HG02885 (cell line): ENCODE data around the gene LYSET.
"Not testable (repeated sequence)": the region's sequence is repeated elsewhere in the genome, so short reads cannot be mapped to it uniquely, and the experiment has no call there.

ENCODE experiments used
- ATAC-seq: cut with Tn5 transposase; IDR thresholded peaks from one replicate; pipeline ENCODE4 v1.9.1; 2021; ENCODE audit warnings: mild to moderate bottlenecking; ENCODE audit not compliant: unreplicated experiment, poor library complexity

LYSET gene

DNA sequence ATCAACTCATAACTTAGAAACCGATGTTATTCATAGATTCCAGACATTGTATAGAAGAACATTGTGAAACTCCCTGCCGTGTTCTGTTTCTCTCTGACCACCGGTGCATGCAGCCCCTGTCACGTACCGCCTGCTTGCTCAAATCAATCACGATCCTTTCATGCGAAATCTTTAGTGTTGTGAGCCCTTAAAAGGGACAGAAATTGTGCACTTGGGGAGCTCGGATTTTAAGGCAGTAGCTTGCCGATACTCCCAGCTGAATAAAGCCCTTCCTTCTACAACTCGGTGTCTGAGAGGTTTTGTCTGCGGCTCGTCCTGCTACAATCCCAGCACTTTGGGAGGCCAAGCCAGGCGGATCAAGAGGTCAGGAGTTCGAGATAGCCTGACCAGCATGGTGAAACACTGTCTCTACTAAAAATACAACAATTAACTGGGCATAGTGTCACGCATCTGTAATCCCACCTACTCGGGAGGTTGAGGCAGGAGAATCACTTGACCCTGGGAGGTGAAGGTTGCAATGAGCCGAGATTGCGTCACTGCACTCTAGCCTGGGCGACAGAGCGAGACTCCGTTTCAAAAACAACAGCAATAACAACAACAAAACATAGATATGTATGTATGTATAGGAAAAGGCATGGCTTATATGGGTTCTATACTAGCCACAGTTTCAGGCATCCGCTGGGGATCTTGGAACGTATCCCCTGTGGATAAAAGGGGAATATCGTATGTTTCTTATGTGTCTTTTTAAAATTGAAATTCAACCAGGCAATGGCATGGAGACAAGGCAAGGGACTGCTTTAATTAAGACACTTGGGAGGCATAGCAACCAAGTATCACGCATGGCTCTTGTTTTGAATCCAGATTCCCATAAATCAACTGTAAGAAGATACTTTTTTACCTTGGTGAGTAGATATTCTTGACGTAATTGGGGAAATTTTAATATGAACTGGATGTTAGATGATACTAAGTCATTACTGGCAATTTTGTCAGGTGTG, 19.5 kb upstream of the LYSET start:
- not testable (repeated sequence) for ATAC-seq

- not testable (repeated sequence) for ATAC-seq
Observed at GRCh38 chr14:93168610-93169009, 16.5 kb upstream of the LYSET start.

DNA sequence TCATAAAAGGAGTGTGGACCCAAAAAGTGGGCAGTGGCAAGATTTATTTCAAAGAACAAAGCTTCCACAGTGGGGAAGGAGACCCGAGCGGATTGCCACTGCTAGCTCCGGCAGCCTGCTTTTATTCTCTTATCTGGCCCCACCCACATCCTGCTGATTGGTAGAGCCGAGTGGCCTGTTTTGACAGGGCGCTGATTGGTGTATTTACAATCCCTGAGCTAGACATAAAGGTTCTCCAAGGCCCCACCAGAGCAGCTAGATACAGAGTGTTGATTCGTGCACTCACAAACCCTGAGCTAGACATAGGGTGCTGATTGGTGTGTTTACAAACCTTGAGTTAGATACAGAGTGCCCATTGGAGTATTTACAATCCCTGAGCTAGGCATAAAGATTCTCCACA, 15.5 kb upstream of the LYSET start:
- not testable (repeated sequence) for ATAC-seq

DNA sequence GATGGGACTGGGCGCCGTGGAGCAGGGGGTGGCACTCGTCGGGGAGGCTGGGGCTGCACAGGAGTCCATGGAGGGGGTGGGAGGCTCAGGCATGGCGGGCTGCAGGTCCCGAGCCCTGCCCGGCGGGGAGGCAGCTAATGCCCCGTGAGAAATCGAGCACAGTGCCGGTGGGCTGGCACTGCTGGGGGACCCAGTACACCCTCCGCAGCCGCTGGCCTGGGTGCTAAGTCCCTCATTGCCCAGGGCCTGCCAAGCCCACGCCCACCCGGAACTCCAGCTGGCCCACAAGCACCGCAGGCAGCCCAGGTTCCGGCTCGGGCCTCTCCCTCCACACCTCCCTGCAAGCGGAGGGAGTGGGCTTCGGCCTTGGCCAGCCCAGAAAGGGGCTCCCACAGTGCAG, 15.0 kb upstream of the LYSET start:
- ATAC-seq: not testable (repeated sequence)

GRCh38 chr14:93171376-93171775, 13.7 kb upstream of the LYSET start:
- ATAC-seq: no peak

DNA sequence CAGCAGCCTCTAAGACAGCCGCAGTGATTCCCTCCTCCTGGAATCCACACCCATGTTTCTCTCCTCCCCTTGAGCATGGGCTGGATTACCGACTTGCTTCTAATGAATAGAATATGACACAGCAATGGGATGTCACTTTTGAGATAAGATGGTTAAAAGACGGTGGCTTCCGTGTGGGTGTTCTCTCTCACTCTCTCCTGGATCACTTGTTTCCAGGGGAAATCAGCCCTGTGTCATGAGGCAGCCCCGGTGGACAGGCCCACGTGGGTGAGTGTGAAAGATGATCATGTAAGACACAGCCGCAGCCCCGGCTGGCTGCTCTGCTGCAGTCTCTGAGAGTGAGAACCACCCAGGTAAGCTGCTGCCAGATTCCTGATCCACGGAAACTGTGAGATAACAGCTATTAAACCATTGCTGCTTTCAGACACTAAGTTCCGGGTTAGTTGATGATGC, 11.1 kb upstream of the LYSET start:
- no peak for ATAC-seq

DNA sequence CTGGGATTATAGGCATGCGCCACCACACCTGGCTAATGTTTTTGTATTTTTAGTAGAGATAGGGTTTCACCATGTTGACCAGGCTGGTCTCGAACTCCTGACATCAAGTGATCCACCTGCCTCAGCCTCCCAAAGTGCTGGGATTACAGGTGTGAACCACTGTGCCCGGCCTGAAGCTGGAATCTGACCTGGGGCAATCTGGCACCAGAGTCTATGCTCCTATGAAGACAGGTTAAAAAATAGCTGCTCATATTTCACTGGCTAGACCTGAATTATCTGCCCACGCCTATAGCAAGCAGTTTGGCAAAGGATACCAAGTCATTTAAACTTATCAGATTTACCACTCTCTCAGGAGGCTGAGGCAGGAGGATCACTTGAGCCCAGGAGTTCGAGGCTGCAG, 10.4 kb upstream of the LYSET start:
- ATAC-seq: not testable (repeated sequence)

DNA sequence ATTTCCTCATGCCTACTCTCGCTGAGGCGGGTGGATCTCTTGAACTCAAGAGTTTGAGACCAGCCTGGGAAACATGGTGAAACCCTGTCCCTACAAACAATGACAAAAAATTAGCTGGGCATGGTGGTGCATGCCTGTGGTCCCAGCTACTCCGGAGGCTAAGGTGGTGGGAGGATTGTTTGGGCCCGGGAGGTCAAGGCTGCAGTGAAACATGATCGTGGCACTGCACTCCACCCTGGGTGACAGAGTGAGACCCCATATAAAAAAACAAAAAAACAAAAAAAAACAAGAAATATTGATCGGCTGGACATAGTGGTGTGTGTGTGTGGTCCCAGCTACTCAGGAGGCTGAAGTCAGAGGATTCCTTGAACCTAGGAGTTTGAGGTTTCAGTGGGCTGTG, 9.6 kb upstream of the LYSET start:
- no peak for ATAC-seq

- ATAC-seq: no peak
Observed at GRCh38 chr14:93183596-93184317, 1.4 kb upstream of the LYSET start.

GRCh38 chr14:93185349-93185720, 218 bp downstream of the LYSET start:
- ATAC-seq: no peak

DNA sequence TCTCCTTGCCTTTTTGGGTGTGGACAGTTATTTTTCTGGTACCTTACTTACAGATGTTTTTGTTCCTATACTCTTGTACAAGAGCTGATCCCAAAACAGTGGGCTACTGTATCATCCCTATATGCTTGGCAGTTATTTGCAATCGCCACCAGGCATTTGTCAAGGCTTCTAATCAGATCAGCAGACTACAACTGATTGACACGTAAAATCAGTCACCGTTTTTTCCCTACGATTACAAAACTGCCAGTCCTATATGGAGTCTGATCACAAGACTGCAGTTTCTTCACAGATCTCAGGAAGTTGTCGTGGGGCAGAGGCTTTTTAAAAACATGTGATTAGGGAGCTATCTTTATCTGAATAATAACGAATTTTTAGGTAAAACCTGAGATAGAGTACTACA, 1.3 kb downstream of the LYSET start:
- no peak for ATAC-seq

GRCh38 chr14:93186956-93187355, 1.8 kb downstream of the LYSET start:
- ATAC-seq: no peak

DNA sequence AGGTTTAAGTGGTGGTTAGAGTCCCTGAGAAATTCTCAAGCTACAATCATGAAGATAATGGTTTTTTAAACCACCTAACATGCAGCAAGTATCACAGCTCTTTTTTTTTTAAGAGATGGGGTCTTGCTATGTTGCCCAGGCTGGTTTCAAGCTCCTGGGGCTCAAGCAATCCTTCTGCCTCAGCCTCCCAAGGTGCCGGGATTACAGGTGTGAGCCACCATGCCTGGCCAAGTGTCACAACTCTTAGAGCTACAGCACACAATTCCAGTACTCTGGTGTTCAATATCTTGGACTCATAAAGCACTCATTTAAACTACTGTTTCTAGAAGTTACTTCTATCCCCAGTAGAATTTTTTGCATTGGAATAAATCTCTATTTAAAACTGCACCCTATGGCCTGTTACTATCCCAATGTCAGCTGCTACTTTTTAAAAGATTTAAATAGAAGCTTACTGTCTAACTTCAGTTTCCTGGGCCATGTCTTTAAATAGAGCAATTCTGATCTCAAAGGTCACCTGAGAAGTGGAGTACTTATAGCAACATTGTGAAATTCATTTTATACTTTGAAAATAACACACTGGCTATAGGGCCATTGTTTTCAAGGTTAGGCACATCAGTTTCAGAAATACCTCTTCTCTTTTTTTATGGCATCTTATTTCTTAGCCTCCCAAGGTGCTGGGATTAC, 10.3 kb downstream of the LYSET start:
- ATAC-seq: no peak

DNA sequence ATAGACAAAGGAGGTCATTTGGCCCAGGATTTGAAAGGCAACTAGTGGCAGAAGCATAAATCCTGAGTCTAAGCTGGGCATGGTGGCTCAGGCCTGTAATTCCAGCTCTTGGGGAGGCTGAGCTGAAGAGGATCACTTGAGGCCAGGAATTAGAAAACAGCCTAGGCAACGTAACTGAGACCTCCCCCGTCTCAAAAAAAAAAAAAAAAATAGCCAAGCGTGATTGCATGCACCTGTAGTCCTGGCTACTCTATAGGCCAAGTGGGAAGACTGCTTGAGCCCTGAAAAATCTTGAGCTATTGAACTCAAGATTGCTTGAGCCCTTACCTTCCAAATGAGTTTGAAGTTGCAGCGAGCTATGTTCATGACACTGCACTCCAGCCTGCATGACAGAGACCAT, 13.9 kb downstream of the LYSET start:
- ATAC-seq: no peak

GRCh38 chr14:93200553-93200952, 15.4 kb downstream of the LYSET start:
- ATAC-seq: no peak

DNA sequence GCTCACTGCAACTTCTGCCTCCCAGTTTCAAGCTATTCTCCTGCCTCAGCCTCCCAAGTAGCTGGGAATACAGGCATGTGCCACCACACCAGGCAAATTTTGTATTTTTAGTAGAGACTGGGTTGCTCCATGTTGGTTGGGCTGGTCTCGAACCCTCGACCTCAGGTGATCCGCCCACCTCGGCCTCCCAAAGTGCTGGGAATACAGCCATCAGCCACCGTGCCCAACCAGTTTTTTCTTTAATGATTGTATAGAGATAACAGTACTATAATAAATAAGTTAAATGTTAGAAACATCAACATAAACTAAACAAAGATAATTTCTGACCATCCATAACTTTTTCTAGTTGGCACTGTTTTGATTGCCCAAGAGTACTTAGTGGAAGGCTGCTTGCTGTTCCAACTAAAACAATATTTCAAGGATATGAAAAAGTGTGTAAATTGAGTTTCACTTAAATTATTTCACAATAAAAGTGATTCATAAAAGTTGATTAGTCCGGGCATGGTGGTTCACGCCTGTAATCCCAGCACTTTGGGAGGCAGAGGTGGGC, 16.1 kb downstream of the LYSET start:
- no peak for ATAC-seq

GRCh38 chr14:93206793-93207467, 21.8 kb downstream of the LYSET start, which contains the start of the genes GON7 and UBR7:
GON7 (minus strand) TSS chr14:93207065; CDS start chr14:93207037, 28 bp downstream.
UBR7 (plus strand) TSS chr14:93207256; CDS start chr14:93207292, 36 bp downstream.
- peak; percentile 86 for ATAC-seq

GRCh38 chr14:93207468-93208308, 22.6 kb downstream of the LYSET start:
- peak; percentile 47 for ATAC-seq

GRCh38 chr14:93212432-93212831, 27.3 kb downstream of the LYSET start:
- peak; percentile 67 for ATAC-seq
